GM19023 (cell line): ENCODE measurements around the gene CD48.
"Not testable (repeated sequence)": the region's sequence is repeated elsewhere in the genome, so short reads cannot be mapped to it uniquely, and the experiment has no call there.

Source experiments
- ATAC-seq: cut with Tn5 transposase; IDR thresholded peaks from one replicate; pipeline ENCODE4 v1.9.1; 2021; ENCODE audit warnings: mild to moderate bottlenecking, moderate library complexity; ENCODE audit not compliant: unreplicated experiment

Gene CD48

DNA sequence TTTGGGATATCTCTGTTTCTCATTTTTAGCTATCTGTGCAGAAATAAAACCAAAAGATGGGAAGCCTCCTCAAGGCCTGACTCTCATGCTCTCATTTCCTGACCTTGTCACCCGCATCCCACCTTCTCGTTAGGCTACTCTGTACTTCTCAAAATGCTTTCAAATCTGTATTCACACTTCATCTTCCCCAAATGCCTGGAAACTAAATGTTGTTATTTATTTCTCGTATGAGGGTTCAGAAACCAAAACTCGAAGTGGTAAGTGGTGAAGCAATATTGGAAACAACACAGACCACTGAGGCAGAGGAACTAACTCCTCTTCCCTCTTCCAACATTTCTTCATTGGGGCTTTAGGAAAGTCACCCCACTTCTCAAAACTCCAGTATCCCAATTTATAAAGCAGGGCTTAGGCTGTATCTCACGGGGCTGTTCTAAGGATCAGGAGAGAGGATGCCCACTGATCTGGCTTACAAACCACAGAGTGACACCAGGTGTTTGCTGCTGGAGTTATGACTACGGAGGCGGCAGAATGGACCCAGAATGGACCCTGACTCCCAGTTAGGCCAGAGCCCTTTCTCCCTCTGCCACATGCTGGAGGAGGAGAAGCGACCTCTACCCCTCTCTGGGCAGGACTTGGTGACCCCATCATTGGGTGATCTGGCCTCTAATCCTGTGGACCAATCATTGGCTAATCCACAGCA lies 31.0 kb upstream of the CD48 start:
- ATAC-seq = no peak

DNA sequence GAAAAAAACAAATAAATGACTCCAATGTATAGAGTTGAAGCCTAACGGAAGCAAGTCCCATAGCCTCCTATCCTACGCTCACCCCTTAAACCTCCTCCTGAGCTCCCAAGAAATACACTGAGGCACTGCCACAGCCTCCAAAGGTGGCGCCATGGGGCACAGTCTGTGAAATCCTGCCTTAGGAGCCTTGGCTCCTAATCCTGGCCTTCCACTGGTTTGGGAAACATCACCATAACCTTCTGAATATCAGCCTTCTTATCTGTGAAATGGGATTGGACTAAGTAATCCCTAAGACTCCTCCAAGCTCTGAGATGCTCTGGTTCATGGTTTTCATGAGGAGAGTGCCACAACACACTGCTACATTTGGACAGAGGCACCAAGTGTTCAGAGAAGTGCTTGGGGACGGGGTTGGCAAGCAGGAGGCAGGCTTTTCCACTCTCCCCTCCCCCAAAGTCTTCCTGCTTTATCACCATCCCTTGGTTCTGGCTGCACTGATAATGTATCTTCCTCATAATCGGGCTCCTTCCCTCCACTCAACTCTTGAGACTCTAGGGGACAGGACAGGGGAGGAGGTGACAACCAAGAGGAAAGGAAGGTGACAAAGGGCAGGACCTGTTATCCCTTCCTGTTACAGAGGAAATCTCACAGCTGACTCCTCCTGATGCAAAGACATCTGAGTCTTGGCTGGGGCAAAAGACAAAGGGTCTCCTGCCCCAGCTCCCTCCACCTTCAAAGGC lies 30.2 kb upstream of the CD48 start:
- ATAC-seq = no peak

DNA sequence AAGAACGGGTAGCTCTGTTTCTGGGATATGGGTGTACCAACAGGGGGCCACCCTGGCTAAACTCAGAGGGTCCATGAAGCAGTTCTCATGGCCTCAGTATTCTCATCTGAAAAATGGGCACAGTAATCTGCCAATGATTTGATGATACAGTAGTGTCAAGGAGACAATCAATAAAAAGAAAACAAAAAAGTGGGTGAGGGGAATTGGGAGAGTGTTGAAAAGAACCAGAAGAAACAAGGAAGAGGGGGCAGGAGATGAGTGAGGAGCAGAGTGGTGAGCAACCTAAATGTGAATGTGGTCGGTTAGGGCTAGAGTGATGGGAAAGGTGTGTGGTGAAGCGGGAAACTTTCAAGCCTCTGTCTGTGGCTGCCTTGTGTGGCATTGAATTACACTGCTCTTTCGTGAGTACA lies 29.5 kb upstream of the CD48 start:
- ATAC-seq = no peak

DNA sequence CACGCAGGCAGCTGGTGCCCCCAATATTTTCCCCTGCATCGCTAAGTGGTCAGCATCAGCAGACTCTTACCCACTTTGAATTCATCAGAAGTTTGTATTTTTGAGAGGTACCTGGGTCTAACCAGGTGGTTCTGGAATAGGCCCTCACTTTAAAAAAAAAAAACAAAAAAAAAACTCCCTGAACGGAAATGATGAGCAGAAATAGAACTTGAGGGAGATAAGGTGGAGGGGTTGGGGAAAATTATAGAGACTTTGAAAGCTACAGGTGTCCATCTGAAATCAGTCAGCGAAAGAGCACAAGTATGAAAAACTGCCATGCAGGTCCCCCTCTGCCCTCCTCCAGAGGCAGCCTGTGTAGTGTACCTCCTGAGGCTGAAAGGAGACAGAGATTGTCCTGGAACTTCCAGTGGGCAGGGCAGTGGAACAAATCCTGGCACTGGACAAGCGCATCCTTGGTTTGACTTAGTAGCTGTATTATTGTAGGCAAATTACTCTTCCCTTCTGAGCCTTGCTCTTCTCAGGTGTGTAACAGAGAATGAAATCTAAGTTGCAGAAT lies 28.6 kb upstream of the CD48 start:
- no peak for ATAC-seq

DNA sequence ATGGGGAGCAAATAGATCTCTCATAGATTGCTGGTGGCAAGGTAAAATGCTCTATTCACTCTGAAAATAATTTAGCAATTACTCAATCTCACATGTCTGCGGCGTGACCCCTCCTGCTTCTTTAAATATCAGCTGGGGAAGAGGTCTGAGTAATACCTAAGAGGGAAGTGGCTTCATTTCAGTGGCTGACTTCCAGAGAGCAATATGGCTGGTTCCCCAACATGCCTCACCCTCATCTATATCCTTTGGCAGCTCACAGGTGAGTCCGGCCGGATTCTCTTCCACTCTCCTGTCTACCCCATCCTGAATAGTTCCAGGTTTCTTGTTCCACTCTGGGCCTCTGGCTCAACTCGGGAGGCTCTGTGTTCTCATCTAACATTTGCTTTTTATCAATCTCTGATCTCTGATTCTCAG lies 27.5 kb upstream of the CD48 start, which contains the start of gene SLAMF7:
Gene SLAMF7, plus strand, starts transcription at position 150 of the 414 bp plus-strand sequence. Its CDS starts 55 bp downstream, at position 205.
- no peak for ATAC-seq

DNA sequence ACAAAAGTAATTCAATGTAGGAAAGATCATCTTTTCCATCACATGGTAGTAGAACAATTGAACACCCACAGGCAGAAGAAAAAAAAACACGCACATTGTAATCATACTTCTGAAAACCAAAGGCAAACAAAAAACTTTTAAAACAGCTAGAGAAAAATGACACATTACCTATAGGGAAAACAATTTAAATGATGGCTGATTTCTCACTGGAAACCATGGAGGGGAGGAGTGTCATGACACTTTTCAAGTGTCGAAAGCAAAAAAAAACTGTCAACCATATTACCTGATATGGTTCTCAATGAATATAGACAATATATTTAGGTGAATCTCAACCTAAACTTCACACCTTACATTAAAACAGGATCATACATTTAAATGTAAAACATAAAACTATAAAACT lies 26.6 kb upstream of the CD48 start:
- no peak for ATAC-seq

DNA sequence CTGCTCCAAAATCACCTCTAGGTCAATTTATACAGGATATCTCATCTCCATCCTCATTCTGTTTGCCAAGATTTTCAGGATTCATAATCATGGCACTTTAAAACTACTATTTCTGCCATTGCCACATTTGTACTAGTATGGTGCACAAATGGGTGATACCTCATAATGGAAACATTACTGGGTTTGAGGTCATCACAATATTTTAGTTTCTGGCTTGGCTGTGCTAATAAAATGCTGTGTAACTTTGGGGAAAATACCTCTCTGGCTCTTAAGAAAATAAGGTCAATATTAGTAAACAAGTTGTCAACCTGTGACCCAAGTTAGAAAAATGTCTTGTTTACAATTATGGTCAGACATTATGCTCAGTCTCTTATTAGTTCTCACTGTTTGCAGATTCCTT lies 22.7 kb upstream of the CD48 start:
- no peak for ATAC-seq

DNA sequence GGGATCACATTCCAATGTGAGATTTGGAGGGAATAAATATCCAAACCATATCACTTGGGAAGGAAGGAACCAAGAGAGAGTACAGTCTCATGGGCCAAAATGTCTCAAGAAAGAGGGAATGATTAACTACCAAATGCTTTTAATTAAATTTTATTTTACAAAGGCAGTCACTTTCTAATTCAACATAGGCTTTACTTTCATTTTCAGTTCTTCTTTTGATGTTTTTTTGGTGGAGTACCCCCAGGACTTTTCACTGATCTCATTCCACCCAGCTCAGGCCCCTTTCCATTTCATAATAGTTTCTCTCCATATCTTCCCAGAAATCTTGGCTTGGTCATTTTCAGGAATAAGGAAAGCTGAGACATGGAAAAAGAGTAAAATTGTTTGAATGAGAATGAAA lies 22.3 kb upstream of the CD48 start:
- ATAC-seq = no peak

DNA sequence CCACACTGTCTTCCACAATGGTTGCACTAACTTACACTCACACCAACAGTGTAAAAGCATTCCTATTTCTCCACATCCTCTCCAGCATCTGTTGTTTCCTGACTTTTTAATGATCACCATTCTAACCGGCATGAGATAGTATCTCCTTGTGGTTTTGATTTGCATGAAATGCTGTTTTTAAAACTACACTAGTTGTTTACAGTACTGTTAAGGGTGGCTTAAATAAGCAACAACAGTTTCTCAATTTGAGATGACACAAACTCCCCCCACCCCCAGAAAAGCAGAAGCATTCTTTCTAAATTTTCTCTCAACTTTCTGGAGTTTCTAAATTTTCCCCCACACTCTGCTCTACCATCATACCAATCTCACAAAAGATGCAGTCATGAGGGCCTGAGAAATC lies 20.4 kb upstream of the CD48 start:
- ATAC-seq = peak; percentile 65

DNA sequence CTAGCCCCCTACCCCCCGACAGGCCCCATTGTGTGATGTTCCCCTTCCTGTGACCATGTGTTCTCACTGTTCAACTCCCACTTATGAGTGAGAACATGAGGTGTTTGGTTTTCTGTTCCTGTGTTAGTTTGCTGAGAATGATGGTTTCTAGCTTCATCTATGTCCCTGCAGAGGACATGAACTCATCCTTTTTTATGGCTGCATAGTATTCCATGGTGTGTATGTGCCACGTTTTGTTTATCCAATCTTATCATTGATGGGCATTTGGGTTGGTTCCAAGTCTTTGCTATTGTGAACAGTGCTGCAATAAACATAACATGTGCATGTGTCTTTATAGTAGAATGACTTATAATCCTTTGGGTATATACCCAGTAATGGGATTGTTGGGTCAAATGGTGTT lies 19.9 kb upstream of the CD48 start:
- ATAC-seq = not testable (repeated sequence)

DNA sequence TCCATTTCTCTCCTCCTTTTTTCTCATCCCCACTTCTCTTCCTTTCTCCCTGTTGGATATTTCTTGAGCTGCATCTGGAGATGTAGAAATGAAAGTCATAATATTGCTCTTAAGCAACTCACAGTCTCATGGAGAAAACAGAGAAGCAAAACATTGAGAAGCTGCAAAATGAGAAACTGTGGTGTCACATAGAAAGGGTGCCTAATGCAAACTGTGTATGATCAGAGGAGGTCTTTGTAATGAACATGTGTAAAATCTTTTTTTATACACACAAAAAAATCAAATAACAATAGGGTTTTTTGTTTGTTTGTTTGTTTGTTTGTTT lies 15.7 kb upstream of the CD48 start:
- no peak for ATAC-seq

DNA sequence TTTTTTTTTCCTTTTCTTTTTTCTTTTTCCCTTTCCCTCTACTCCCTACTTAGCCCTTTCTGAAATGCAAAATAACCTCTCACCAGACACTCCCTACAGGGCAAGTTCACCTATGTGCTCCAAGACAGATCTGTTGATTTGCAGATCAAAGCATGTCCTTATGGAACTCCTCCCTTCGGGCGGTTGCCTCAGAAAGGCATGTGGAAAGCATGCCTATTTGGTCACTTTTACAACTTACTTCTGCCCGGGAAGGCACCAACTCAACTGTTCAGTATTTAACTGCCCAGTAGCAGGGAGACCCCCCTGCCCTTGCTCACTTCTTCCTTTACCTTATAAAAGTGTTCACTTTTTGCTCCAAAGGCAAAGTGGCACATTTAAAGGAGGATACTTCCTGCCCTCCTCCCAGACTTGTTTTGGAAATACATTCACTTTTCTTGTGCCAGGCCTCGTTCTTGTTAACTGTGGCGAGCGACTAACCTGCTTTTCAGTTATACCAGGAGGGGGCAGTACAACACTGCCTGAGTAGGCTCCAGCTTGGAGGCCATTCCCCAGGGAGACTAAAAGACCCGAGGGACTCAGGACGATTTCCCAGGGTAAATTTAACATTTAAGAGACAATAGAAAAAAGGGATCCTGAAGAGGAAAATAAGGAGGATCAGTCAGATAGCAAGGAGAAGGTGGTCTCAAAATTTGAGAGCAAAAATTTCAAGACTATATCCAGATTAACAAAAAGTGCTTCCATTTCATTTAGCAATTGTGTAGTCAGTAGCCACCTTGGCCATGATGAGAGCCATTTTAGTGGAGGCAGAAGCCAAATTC lies 15.1 kb upstream of the CD48 start:
- no peak for ATAC-seq

DNA sequence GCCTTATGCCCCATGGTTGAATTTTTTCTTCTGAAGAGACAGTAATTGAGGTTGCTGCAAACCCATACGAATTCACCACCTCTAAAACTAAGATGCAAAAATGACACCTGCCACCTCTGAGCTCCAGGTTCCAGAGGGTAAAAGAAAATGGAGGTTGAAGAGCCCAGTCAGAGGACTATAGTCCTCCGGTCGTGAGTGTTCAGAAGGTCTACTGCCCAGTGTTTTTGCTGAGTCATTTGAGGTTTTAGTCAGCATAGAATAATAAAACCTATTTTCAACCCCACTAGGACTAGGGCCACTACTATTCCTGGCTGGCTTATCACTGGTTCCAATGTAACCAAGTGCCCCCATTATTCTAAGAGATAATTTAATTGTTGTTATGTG lies 14.5 kb upstream of the CD48 start:
- ATAC-seq = no peak

DNA sequence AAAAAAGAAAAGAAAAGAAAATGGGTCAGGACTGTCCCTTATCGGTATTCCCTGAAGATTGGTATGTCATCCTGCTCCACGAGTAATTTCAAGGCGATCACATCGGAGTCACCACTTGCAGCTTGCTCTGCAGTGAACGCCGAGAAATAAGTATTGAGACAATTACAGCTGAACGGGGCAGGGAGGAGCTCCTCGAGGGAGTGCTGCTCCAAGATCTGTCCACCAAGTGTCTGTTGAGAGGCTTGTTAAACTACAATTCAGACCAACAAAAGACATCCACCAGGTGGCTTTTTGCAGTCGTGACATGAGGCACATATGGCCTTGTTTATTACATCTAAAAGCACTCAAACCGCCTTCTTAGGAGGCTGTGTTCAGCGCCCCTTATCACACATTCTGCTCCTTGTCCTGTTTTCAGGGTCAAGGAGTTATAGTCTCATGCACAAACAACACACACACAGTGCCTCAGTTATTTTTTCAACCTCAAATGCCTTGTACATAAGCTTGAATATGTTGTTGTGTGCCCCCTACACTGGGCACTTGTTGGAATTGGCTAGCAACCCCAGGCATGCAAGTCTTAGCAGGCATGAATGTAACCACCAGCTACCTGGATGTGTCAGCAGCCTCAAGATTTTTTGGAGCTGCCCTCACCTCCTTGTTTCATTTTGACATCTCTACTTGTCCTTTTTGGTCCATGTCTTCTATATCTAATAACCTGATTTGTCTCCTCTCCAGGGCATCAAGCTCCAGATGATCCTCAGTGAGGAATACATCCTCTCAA lies 13.0 kb upstream of the CD48 start:
- no peak for ATAC-seq

DNA sequence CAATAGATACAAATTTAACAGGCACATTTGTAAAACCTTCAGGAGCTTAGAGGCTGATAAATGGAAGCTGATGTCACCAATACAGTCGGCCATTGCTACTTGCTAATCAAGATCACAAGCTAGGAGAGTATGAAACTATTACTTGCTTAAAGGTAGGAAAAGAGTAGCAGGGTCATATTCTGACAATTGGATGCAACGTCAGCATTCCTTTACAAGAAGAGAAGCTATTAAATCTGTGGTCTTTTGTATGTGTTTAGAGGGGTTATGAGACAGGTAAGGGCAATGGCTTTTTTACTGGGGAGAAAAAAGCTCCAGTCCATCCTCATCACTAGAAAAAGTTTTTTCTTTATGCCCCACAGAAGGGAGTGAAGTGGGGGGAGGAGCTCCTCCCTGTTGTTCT lies 11.7 kb upstream of the CD48 start:
- no peak for ATAC-seq

DNA sequence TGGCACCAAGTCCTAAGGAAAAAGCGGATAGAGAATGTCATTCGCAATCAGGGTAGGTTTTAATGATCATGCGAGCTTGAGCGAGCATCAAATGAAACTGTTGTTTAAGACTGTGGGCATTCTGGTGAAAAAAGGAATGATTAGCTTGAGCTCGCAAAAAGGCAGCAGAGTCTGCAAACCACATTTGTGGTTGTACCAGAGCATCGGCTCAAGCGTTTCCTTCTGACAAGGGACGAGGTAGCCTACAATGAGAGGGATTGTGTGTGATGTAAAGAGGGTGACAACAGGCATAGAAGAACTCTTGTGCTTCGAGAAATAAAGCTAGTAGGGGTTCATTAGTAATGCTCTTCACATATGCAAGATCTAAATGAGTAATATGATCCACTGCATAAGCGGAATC lies 11.1 kb upstream of the CD48 start:
- no peak for ATAC-seq

DNA sequence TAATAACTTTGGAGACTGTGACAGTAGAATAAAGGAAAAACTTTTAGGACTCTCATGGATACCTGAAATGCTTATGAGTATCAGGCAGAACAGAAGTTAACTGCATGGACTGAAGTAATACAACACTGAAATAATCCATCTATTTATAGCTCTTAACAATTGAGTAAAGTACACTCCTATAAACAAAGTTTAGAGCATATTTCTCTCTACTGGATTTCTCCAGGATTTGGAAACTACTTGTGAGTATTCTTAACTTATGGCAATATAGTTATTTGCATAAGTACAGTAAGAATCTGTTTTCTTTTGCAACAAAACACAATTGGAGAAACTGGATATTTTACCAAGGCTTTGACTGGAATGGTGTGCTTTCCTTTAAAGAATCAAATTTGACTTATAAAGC lies 9.9 kb upstream of the CD48 start:
- no peak for ATAC-seq

DNA sequence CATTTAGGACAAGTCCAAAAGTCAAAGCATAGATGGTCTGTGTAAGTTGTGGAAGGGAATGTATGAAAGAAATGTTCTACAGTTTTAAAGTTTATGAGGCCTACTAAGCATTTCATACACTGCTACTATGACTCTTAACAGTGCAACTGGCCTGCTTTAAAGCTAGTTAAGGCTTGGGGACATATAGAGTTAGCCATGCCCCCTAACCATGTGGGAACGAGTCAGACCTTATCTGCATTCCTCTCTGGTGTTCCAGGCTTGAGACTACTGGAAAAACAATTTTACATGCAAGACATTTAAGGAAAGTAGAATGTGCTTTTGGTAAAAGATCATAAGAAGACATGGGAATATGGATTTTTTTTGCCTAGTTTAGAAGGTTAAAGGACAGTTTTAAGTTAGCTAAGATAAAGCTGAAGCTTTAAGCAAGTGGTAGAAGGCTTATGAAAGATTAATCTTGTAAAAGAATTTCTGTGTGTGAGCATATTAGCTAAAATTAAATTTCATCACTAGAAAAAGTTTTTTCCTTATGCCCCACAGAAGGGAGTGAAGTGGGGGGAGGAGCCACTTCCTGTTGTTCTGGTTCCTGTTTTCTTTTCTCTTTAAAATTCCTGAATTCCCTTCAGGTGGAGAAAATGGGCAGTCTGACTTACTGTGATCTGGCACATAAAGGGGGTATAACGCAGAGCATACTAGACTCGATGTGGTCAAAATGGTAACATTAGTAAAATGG lies 8.9 kb upstream of the CD48 start:
- no peak for ATAC-seq

DNA sequence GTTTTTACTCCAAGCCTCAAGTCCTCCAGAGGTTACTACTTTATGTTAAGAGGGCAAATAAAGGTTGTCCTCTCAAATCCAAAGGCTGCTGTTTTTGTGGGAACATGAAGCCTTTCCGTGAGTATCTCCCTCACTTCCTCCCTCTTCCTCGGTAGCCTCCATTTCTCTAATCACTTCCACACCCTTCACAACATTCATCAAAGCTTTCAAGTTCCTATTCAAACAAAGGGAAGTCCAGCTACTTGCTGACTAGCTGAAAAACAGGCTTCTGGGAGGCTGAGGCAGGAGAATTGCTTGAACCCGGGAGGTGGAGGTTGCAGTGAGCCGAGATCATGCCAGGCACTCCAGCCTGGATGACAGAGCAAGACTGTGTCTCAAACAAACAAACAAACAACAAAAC lies 6.6 kb upstream of the CD48 start:
- ATAC-seq = no peak

DNA sequence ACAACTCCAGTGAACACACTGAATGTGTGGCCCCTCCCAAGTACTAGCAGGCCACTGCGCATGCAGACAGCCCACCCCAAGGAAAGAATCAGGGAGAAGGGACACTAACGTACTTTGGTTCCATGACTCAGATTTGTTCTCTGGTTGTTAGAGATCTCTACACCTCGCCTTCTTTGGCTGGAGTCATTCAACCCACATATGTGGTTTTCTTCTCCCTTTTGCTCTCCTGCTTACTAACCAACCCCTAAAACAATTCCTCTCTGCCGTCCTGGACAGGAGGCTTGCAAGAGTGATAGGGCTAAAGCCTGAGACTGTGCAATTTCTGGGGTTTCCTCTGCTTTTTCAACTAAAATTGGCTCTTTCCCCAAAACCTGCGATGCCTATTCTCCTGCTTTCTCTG lies 5.7 kb upstream of the CD48 start:
- no peak for ATAC-seq
